Head of caudate nucleus (tissue), 42 donors: ENCODE results near the gene MTHFR.
A peak's percentile ranks its signal among the peaks of the same experiment; 100 is the strongest.

Source experiments
- DNase-seq, 42 donors: peaks; one replicate each; pipeline versions ENCODE4 v3.0.0 to v3.0.0-alpha.2; 2020 to 2021; ENCODE audit warnings: mixed read lengths in 7 of 42
- intact Hi-C: fragments of 100-400 bp; cut with DNase I; formaldehyde crosslinking; loops from one replicate; pipeline ENCODE4 v1.15.0; 2022

MTHFR gene

GRCh38 chr1:11787804-11788436 lies 17.8 kb downstream of the MTHFR start:
- no peak for DNase-seq
- intact Hi-C loops = no loop called here

- intact Hi-C loops = no loop called here
Measured at GRCh38 chr1:11787251-11787803, 18.4 kb downstream of the MTHFR start.

GRCh38 chr1:11786168-11786567 lies 19.6 kb downstream of the MTHFR start:
- DNase-seq = no peak
- intact Hi-C loops = no loop called here

More at GRCh38 chr1:11787251-11787803, 18.4 kb downstream of the MTHFR start:
- DNase-seq = peak in 2 of 42 donors; percentile 32 to 45

GRCh38 chr1:11784993-11785769 lies 20.6 kb downstream of the MTHFR start:
- intact Hi-C loops = no loop called here
- peak in 40 of 42 donors; percentile 43 to 84 (median 63) for DNase-seq

- intact Hi-C loops = no loop called here
- DNase-seq = no peak
Measured at GRCh38 chr1:11784256-11784992, 21.3 kb downstream of the MTHFR start.

- intact Hi-C loops = no loop called here
- no peak for DNase-seq
Measured at GRCh38 chr1:11783556-11783955, 22.2 kb downstream of the MTHFR start.

- intact Hi-C loops = no loop called here
- DNase-seq = no peak
Measured at GRCh38 chr1:11782127-11782708, 23.5 kb downstream of the MTHFR start.

GRCh38 chr1:11781297-11781696 lies 24.5 kb downstream of the MTHFR start:
- intact Hi-C loops = no loop called here
- DNase-seq = no peak

GRCh38 chr1:11780380-11781147 lies 25.2 kb downstream of the MTHFR start:
- DNase-seq = no peak
- intact Hi-C loops = no loop called here

GRCh38 chr1:11779715-11780379 lies 25.9 kb downstream of the MTHFR start:
- DNase-seq = no peak

GRCh38 chr1:11778844-11779623 lies 26.7 kb downstream of the MTHFR start:
- intact Hi-C loops = no loop called here
- no peak for DNase-seq

More at GRCh38 chr1:11779715-11780379, 25.9 kb downstream of the MTHFR start:
- intact Hi-C loops = no loop called here

- DNase-seq = no peak
- intact Hi-C loops = no loop called here
Measured at GRCh38 chr1:11778336-11778735, 27.4 kb downstream of the MTHFR start.

GRCh38 chr1:11777658-11778322 lies 28.0 kb downstream of the MTHFR start:
- no peak for DNase-seq
- intact Hi-C loops = no loop called here

GRCh38 chr1:11774753-11775152 lies 31.0 kb downstream of the MTHFR start:
- no peak for DNase-seq
- intact Hi-C loops = no loop called here

- intact Hi-C loops = no loop called here
- DNase-seq = no peak
Measured at GRCh38 chr1:11772458-11772857, 33.3 kb downstream of the MTHFR start.

- intact Hi-C loops = no loop called here
- no peak for DNase-seq
Measured at GRCh38 chr1:11771481-11772043, 34.2 kb downstream of the MTHFR start.
